Coronary artery (tissue), 2 donors: ENCODE measurements around the gene KATNB1.

Source experiments
- DNase-seq: peaks from one replicate; pipeline ENCODE4 v3.0.0-alpha.2; 2017; ENCODE audit warnings: low spot score
- H3K27ac ChIP-seq, 2 donors: fragments of 200-600 bp; sonication (generic); one replicate each; pipeline ENCODE4 v1.5.1; 2016 to 2019
- H3K4me3 ChIP-seq: fragments of 200-600 bp; sonication (generic); 2 replicates; pipeline ENCODE4 v1.5.1; 2016; ENCODE audit warnings: mild to moderate bottlenecking, moderate library complexity
- TF ChIP-seq, protein P1 (sequence below): fragments of 200-600 bp; sonication (generic); IDR thresholded peaks from one replicate; pipeline ENCODE4 v1.5.1; 2019; ENCODE audit warnings: antibody characterized with exemption

The KATNB1 gene

GRCh38 chr16:57797526-57798266, 62.1 kb downstream of the KATNB1 start:
- H3K27ac ChIP-seq = peak overlapping the region in 1 of 2 donors; percentile 3
- DNase-seq = no peak

GRCh38 chr16:57798267-57798810, 62.8 kb downstream of the KATNB1 start:
- H3K27ac ChIP-seq = no peak overlapping the region
- no peak overlapping the region for H3K4me3 ChIP-seq

More at GRCh38 chr16:57797526-57798266, 62.1 kb downstream of the KATNB1 start:
- H3K4me3 ChIP-seq = no peak overlapping the region
- TF ChIP-seq, protein P1, sequence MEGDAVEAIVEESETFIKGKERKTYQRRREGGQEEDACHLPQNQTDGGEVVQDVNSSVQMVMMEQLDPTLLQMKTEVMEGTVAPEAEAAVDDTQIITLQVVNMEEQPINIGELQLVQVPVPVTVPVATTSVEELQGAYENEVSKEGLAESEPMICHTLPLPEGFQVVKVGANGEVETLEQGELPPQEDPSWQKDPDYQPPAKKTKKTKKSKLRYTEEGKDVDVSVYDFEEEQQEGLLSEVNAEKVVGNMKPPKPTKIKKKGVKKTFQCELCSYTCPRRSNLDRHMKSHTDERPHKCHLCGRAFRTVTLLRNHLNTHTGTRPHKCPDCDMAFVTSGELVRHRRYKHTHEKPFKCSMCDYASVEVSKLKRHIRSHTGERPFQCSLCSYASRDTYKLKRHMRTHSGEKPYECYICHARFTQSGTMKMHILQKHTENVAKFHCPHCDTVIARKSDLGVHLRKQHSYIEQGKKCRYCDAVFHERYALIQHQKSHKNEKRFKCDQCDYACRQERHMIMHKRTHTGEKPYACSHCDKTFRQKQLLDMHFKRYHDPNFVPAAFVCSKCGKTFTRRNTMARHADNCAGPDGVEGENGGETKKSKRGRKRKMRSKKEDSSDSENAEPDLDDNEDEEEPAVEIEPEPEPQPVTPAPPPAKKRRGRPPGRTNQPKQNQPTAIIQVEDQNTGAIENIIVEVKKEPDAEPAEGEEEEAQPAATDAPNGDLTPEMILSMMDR = no peak

DNA sequence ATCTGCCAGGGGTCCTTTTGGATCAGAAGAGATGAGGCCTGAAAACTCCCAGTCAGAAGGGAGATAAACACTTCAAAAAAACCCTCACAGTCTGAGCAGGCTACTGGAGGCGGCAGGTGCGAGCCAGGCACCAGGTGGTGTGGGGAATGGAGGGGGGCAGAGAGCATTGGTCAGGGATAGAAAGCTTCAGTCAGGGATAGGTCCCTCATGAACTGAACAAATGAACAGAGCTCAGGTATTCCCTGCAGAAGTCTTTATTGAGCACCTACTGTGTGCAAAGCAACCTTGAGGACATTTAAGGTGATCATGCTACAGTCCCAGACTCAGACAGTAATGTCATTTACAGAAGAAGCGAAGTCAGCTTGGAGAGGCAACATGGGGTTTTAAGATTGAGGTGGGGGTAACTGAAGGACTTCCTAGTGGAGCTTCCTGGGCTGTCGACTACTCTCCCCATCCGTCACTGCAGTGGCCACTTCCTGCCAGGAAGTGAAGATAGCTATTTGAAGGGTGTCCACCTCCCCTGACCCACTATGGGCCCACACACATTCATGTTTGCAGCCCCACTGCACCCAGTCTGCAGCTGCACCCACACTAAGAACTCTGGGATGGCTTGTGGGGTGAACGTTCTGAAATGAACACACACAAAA, 63.5 kb downstream of the KATNB1 start:
- no peak for DNase-seq
- no peak overlapping the region for H3K27ac ChIP-seq
- H3K4me3 ChIP-seq = no peak overlapping the region
- TF ChIP-seq, protein P1 = no peak

More at GRCh38 chr16:57798267-57798810, 62.8 kb downstream of the KATNB1 start:
- TF ChIP-seq, protein P1 = no peak
- DNase-seq = no peak

DNA sequence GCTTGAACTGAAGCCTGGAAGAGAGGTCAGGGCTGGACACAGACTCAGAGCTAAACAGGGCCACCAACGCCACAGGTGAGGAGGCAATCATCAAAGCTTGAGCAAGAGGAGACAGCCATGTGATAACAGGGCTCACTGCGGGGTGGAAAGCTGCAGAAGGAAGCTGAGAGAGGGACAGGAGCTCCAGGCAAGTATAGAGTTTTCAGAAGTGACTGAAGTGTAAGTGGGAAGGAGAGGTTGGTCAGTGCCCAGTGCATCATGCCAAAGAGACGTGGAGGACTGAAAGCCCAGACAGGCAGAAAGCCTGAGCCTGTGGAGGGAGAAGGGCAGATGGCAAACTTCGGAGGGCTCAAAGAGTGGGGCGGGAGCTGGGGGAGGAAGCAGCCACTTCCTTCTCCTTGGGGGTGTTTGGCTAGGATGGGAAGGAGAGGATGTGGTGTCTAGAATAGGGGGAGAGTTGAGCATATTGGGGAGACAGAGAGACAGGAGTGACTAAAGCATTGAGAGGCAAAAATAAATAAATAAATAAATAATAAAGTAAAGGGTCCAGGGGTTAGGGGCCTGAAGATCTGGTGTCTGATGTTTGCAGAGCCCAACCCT, 64.1 kb downstream of the KATNB1 start:
- no peak for DNase-seq
- H3K27ac ChIP-seq = no peak overlapping the region
- TF ChIP-seq, protein P1 = no peak
- H3K4me3 ChIP-seq = no peak overlapping the region

- TF ChIP-seq, protein P1 = no peak
- no peak for DNase-seq
- Histone ChIP-seq H3K27ac (peak overlapping the region in 1 of 2 donors; percentile 87), H3K4me3 (peak overlapping the region; percentile 74)
Measured at GRCh38 chr16:57800200-57801097, 64.9 kb downstream of the KATNB1 start.

DNA sequence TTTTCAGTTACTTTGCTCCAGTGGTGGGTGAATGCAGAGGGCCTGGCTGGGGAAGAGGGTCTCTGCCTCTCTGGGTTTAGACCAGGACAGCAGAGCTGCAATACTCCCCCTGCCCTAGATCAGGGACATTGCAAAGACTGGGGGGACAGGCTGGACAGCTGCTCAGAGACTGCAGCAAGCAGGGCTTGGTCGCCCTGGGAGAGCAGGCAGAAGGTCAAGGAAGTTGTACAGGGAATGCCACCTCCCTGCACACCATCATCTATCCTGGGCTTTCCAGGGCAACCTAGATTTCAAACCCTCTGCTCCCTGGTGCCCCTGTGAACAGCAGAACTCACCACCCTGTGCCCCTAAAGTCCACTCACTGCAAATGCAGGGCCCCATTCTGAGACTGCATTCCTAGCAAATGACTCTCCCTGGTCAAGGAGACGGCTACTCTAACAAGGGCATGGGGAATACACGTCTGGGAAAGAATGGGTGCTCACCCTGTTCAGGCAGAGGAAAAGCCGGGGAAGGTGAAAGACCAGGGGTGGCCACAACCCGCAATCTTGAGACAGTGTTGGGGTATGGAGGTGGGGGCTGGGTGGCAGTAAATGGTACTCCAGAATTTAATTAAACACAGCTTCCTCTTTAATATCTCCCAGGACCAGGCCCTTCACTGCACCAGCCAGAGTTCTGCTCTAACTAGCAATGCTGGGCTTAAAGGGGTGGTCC, 65.7 kb downstream of the KATNB1 start:
- TF ChIP-seq, protein P1 = no peak
- peak overlapping the region; percentile 84 to 87 for H3K27ac ChIP-seq
- H3K4me3 ChIP-seq = peak overlapping the region; percentile 74
- no peak for DNase-seq
